HG03095 (cell line): ENCODE measurements around the gene OGFOD3.
"Not testable (repeated sequence)": the region's sequence is repeated elsewhere in the genome, so short reads cannot be mapped to it uniquely, and the experiment has no call there.

Experiments used
- ATAC-seq: cut with Tn5 transposase; IDR thresholded peaks from one replicate; pipeline ENCODE4 v1.9.1; 2021; ENCODE audit warnings: moderate library complexity; ENCODE audit not compliant: unreplicated experiment

The OGFOD3 gene

GRCh38 chr17:82356845-82357355 lies 61.5 kb downstream of the OGFOD3 start:
- no peak for ATAC-seq

GRCh38 chr17:82355770-82356427 lies 62.5 kb downstream of the OGFOD3 start:
- no peak for ATAC-seq

GRCh38 chr17:82354804-82355308 lies 63.5 kb downstream of the OGFOD3 start:
- no peak for ATAC-seq

- ATAC-seq: no peak
These were observed 64.9 kb downstream of the OGFOD3 start for GRCh38 chr17:82353484-82353883.

- ATAC-seq: no peak
These were observed 66.5 kb downstream of the OGFOD3 start for GRCh38 chr17:82351713-82352488.

GRCh38 chr17:82351254-82351712 lies 67.1 kb downstream of the OGFOD3 start:
- ATAC-seq: no peak

GRCh38 chr17:82350182-82351030 lies 68.0 kb downstream of the OGFOD3 start:
- no peak for ATAC-seq

GRCh38 chr17:82349287-82349701 lies 69.1 kb downstream of the OGFOD3 start:
- no peak for ATAC-seq

- no peak for ATAC-seq
These were observed 69.5 kb downstream of the OGFOD3 start for GRCh38 chr17:82348866-82349265.

GRCh38 chr17:82348434-82348833 lies 70.0 kb downstream of the OGFOD3 start:
- ATAC-seq: no peak

- ATAC-seq: not testable (repeated sequence)
These were observed 70.4 kb downstream of the OGFOD3 start for GRCh38 chr17:82347994-82348393.

GRCh38 chr17:82346342-82347300 lies 71.8 kb downstream of the OGFOD3 start:
- ATAC-seq: no peak

GRCh38 chr17:82345151-82345976 lies 73.0 kb downstream of the OGFOD3 start:
- no peak for ATAC-seq

GRCh38 chr17:82344175-82344907 lies 74.0 kb downstream of the OGFOD3 start:
- no peak for ATAC-seq

GRCh38 chr17:82343560-82343959 lies 74.8 kb downstream of the OGFOD3 start:
- ATAC-seq: no peak

- ATAC-seq: no peak
These were observed 75.9 kb downstream of the OGFOD3 start for GRCh38 chr17:82342361-82343079.
